Immature natural killer cell (primary cell): ENCODE results near the gene SLC66A3. TPM values are rescaled to one million over a fixed set of nuclear protein-coding genes. Genes with fewer than 3 reads are reported as not detected.
A peak's percentile ranks its signal among the peaks of the same experiment; 100 is the strongest.
"Not testable (repeated sequence)": the region's sequence is repeated elsewhere in the genome, so short reads cannot be mapped to it uniquely, and the experiment has no call there.

Source experiments
- DNase-seq, 3 donors: peaks; one replicate each; pipeline ENCODE4 v3.0.0; 2022; ENCODE audit warnings: mixed read lengths in 1 of 3
- H3K27ac Mint-ChIP-seq, 6 donors: one replicate each; pipeline ENCODE4 v1.8.0; 2020; ENCODE audit warnings: mixed read lengths in 6 of 6, mild to moderate bottlenecking in 5 of 6, inconsistent platforms in 4 of 6, moderate library complexity in 3 of 6
- H3K27me3 Mint-ChIP-seq, 3 donors: one replicate each; pipeline ENCODE4 v1.8.0; 2020 to 2021; ENCODE audit warnings: low read depth in 3 of 3, mild to moderate bottlenecking in 3 of 3, mixed read lengths in 3 of 3, moderate library complexity in 3 of 3, inconsistent platforms in 1 of 3
- H3K36me3 Mint-ChIP-seq, 3 donors: one replicate each; pipeline ENCODE4 v1.8.0; 2020; ENCODE audit warnings: mixed read lengths in 3 of 3, inconsistent platforms in 2 of 3, mild to moderate bottlenecking in 2 of 3
- H3K4me1 Mint-ChIP-seq, 2 donors: one replicate each; pipeline ENCODE4 v1.8.0; 2020; ENCODE audit warnings: inconsistent platforms in 2 of 2, mild to moderate bottlenecking in 2 of 2, mixed read lengths in 2 of 2, moderate library complexity in 1 of 2
- H3K4me3 Mint-ChIP-seq, 5 donors: one replicate each; pipeline ENCODE4 v1.8.0; 2020; ENCODE audit warnings: mild to moderate bottlenecking in 5 of 5, mixed read lengths in 5 of 5, inconsistent platforms in 3 of 5, moderate library complexity in 3 of 5
- H3K9me3 Mint-ChIP-seq, 6 donors: one replicate each; pipeline ENCODE4 v1.8.0; 2020; ENCODE audit warnings: mild to moderate bottlenecking in 6 of 6, mixed read lengths in 6 of 6, inconsistent platforms in 4 of 6, moderate library complexity in 3 of 6
- polyA plus RNA-seq, 3 donors: library from polyadenylated mRNA; unstranded; fragments of 300-500 nt; fragmentation: Illumina TruSeq; gene quantifications; one replicate each; pipeline ENCODE4 v1.2.3, GENCODE V29; 2021

The SLC66A3 gene
- polyA plus RNA-seq, 3 donors from 2014 or later = 78.8 to 191 (median 88.2) TPM

DNA sequence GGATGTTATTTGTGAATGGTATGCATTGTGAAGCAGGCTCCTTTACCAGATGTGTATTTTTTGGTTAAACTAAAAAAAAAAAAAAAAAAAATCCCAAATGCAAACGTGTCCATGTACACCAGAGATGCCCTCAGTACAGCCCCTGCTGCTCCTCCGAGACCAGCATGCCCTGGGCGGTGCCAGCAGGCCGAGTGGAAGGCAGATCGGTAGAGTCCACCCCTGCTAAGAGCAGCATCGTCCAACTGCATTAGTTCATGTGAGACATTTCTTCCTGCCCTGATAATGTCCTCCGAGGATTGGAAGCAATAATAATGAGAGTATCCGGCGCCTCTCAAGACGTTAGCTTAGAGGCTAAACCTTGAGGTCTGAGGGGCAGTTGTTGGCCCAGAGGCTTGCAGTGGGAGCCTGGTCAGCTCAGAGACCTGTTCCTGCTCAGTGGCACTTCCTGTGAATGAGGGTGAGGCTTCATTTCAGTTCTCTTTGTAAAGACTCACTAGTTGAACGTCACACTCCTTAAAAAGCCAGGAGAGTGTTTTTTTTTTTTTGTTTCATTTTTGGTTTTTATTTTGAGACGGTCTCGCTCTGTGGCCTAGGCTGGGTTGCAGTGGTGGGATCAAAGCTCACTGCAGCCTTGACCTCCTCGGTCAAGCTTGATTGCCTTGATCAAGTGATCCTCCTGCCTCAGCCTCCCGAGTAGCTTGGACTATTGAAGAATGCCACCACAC is 5.6 kb downstream of the SLC66A3 start:
- peaks cover 38% of the 10 kb centered on the region in 2 donors for H3K4me1 Mint-ChIP-seq
- DNase-seq = peak; percentile 39 to 54 (median 46)
- H3K27me3 Mint-ChIP-seq = peaks cover 0 to 2% (median 1%) of the 10 kb centered on the region in 3 donors
- no peaks in the 10 kb centered on the region for H3K9me3 Mint-ChIP-seq
- peak overlapping the region; percentile 55 to 81 (median 73) for H3K4me3 Mint-ChIP-seq
- peaks cover 3 to 5% (median 4%) of the 10 kb centered on the region in 3 donors for H3K36me3 Mint-ChIP-seq
- H3K27ac Mint-ChIP-seq = peak overlapping the region; percentile 87 to 94 (median 91)

DNA sequence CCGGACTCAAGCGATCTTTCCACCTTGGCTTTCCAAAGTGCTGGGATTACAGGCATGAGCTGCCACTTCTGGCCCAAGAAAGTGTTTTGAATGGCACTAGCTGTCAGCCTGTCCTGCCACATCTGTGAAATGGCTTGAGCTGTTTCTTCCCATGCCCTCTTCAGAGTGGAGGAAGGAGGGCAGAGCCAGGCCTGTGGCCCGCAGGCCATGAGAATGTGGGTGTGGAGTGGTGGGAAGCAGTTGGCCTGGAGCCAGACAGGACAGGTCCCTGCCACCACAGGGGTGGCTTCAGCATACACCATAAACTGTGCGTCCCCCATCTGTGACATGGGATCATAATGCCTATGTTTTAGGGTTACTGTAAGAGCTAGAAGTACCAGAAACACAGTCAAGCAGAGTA is 6.5 kb downstream of the SLC66A3 start:
- no peak for DNase-seq
- Mint-ChIP-seq H3K36me3 (peaks cover 3 to 5% (median 4%) of the 10 kb centered on the region in 3 donors), H3K27me3 (peaks cover 0 to 2% (median under 1%) of the 10 kb centered on the region in 3 donors), H3K4me3 (peak overlapping the region in 3 of 5 donors; percentile 14 to 81 (median 42)), H3K4me1 (peaks cover 30 to 32% of the 10 kb centered on the region in 2 donors), H3K9me3 (no peaks in the 10 kb centered on the region), H3K27ac (peak overlapping the region; percentile 80 to 94 (median 89))

DNA sequence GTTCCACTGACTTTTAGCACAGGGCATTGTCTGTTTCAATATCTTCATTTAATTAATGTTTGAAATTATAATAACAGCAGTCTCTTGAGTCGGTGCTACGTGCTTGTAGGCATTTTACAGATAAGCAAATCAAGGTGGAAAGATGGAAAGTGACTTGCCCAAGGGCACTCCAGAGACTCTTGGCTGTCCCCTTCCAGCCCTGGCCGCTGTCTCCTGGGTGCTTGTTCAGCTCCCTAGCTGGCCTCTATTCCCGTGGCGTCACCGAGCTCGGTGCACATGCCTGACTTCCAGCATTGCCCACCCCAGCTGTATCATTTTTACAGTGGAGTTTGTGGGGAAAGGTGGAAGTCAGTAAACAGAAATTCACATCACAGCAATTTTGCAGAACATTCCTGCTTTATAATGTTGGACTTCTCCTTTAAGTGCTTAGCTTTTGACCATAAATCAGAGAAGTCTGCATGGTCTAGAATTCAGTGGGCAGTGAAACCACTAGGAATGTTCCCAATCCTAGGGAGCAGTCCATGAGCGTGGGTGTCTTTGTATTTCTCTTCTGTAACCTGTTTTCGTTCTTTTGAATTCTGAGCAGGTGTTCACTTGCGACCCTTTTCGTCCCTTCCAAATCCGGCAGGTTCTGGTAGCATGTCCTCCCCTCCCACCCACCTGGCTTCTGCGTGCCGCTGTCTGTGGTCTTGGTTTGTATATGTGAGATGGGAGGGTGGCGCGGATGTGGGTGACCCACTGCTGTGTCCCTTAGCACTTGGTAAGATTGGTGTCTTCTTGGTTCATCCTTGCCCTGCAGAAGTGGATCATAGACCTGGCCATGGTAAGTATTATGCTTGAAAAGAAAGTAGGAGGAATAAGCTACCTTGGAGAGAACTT is 8.4 kb downstream of the SLC66A3 start:
- H3K27me3 Mint-ChIP-seq = peaks cover 0 to 3% (median 0%) of the 10 kb centered on the region in 3 donors
- peaks cover 3 to 8% (median 5%) of the 10 kb centered on the region in 3 donors for H3K36me3 Mint-ChIP-seq
- H3K27ac Mint-ChIP-seq = peak overlapping the region in 2 of 6 donors; percentile 29 to 34
- H3K4me1 Mint-ChIP-seq = peaks cover 27 to 32% of the 10 kb centered on the region in 2 donors
- H3K9me3 Mint-ChIP-seq = no peaks in the 10 kb centered on the region
- no peak for DNase-seq
- H3K4me3 Mint-ChIP-seq = no peak overlapping the region

DNA sequence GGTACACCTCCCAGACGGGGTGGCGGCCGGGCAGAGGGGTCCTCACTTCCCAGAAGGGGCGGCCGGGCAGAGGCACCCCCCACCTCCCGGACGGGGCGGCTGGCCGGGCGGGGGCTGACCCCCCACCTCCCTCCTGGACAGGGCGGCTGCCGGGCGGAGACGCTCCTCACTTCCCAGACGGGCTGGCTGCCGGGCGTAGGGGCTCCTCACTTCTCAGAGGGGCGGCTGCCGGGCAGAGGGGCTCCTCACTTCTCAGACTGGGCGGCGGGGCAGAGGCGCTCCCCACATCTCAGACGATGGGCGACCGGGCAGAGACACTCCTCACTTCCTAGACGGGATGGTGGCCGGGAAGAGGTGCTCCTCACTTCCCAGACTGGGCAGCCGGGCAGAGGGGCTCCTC is 9.8 kb downstream of the SLC66A3 start:
- not testable (repeated sequence) for H3K36me3 Mint-ChIP-seq, H3K9me3 Mint-ChIP-seq, H3K27ac Mint-ChIP-seq, DNase-seq, H3K27me3 Mint-ChIP-seq, H3K4me3 Mint-ChIP-seq
- H3K4me1 Mint-ChIP-seq = peaks cover 21 to 29% of the 10 kb centered on the region in 2 donors

DNA sequence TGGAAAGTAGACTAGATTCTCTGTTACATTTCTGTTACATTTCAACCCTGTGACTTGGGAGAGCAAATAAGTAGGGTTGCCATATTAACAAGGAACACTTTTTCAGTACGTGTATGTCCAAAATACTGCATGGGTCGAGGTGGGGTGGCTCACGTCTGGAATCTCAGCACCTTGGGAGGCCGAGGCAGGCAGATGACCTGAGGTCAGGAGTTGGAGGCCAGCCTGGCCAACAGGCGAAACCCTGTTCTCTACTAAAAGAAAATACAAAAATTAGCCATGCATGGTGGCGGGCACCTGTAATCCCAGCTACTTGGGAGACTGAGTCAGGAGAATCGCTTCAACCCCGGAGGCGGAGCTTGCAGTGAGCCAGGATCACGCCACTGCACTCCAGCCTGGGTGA is 11.2 kb downstream of the SLC66A3 start:
- H3K27ac Mint-ChIP-seq = no peak overlapping the region
- H3K4me3 Mint-ChIP-seq = no peak overlapping the region
- H3K27me3 Mint-ChIP-seq = peaks cover 0 to 2% (median 2%) of the 10 kb centered on the region in 3 donors
- H3K4me1 Mint-ChIP-seq = peaks cover 7 to 15% of the 10 kb centered on the region in 2 donors
- H3K36me3 Mint-ChIP-seq = peaks cover 3 to 8% (median 5%) of the 10 kb centered on the region in 3 donors
- DNase-seq = no peak
- H3K9me3 Mint-ChIP-seq = no peaks in the 10 kb centered on the region

DNA sequence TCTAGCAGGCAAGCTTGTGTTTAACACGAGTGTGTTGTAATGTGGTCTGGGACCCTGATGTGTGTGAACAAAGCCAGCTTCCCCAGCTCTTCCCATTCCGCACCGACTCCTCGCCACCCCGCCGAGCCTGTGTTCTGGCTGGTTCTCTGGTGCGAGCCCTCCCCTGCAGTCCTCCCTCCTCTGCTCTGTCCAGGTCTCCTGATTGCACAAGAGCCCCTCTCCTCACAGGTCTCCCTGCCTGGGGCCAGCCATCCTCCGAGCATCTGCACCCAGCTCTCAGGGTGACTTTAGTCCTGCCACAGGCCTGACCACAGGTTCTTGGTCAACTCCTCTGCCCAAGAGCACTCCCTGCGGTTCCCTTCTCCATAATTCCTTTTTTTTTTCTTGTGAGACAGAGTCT is 13.2 kb downstream of the SLC66A3 start:
- H3K9me3 Mint-ChIP-seq = no peaks in the 10 kb centered on the region
- no peak for DNase-seq
- no peak overlapping the region for H3K4me3 Mint-ChIP-seq
- peaks cover 0 to 6% of the 10 kb centered on the region in 2 donors for H3K4me1 Mint-ChIP-seq
- H3K27ac Mint-ChIP-seq = no peak overlapping the region
- H3K36me3 Mint-ChIP-seq = peaks cover 3 to 14% (median 13%) of the 10 kb centered on the region in 3 donors
- H3K27me3 Mint-ChIP-seq = peaks cover 0 to 2% (median 2%) of the 10 kb centered on the region in 3 donors

DNA sequence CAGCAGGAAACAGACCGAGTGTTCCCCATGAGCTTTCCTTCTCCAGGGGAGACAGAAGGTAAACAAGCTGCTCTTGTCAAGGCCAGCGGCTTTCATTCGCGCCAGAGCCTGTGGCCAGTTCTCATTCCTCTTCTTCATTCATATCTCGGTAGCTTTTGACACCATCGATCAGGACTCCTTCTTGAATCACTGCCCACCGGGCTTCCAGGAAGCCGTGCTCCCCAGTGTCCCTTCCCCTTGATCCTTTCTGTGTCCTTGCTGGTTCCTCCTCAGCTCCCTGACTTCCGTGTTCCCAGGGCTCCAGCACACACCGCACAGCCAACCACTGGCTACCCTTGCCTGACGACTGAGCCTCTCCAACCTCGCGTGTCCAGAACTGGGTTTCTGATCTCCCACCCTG is 14.1 kb downstream of the SLC66A3 start:
- Mint-ChIP-seq H3K27ac (no peak overlapping the region), H3K4me3 (no peak overlapping the region), H3K9me3 (no peaks in the 10 kb centered on the region), H3K36me3 (peaks cover 0 to 9% (median 8%) of the 10 kb centered on the region in 3 donors), H3K27me3 (peaks cover 0 to 2% (median 2%) of the 10 kb centered on the region in 3 donors), H3K4me1 (no peaks in the 10 kb centered on the region)
- DNase-seq = no peak

DNA sequence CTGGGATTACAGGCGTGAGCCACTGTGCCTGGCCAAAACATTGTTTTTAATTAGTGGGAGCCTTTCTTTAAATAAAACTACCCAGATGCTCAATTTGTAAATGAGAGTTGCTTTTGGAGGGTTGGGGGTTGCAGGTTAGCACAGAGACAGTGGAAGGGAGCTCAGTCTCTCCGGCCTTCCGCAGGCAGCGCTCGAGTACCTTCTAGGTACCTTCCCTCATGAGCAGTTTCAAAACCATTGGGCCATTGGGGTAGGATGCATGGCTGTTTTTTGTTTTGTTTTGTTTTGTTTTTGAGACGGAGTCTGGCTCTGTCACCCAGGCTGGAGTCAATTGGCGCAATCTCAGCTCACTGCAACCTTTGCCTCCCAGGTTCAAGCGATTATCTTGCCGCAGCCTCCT is 19.0 kb downstream of the SLC66A3 start:
- no peaks in the 10 kb centered on the region for H3K9me3 Mint-ChIP-seq
- H3K27ac Mint-ChIP-seq = no peak overlapping the region
- H3K4me1 Mint-ChIP-seq = peaks cover 12 to 14% of the 10 kb centered on the region in 2 donors

DNA sequence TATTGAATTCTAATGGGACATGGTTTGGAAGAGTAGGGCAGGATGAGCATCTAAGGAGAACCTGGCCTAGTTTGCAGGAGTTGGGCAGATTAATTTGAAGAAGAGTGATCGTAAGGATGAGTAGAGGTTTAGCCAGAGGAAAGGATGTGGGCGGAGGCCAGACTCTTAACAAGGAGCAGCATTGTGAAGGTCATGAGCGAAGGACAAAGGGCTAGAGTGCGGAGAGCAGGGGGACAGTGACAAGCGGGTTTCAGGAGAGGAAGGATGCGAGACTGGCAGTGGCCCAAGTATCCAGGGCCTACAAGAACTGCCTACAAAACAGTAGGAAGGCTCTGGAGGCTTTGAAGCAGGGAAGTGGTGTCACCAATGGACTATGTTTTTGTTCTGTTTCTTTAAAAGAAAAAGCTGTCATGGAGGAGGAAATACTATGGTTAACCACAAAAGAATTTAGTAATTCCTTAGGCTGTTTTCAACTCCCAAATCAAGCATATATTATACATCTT is 20.1 kb downstream of the SLC66A3 start:
- no peak for DNase-seq
- no peaks in the 10 kb centered on the region for H3K27me3 Mint-ChIP-seq
- no peaks in the 10 kb centered on the region for H3K9me3 Mint-ChIP-seq
- peaks cover 12 to 14% of the 10 kb centered on the region in 2 donors for H3K4me1 Mint-ChIP-seq
- peak overlapping the region in 3 of 5 donors; percentile 4 to 34 (median 31) for H3K4me3 Mint-ChIP-seq
- H3K36me3 Mint-ChIP-seq = peaks cover 11 to 19% (median 19%) of the 10 kb centered on the region in 3 donors
- H3K27ac Mint-ChIP-seq = peak overlapping the region; percentile 2 to 63 (median 36)

More for the DNA sequence above, 19.0 kb downstream of the SLC66A3 start:
- Mint-ChIP-seq H3K36me3 (peaks cover 8 to 18% (median 16%) of the 10 kb centered on the region in 3 donors), H3K27me3 (peaks cover 0 to 2% (median 0%) of the 10 kb centered on the region in 3 donors), H3K4me3 (no peak overlapping the region)
- no peak for DNase-seq

DNA sequence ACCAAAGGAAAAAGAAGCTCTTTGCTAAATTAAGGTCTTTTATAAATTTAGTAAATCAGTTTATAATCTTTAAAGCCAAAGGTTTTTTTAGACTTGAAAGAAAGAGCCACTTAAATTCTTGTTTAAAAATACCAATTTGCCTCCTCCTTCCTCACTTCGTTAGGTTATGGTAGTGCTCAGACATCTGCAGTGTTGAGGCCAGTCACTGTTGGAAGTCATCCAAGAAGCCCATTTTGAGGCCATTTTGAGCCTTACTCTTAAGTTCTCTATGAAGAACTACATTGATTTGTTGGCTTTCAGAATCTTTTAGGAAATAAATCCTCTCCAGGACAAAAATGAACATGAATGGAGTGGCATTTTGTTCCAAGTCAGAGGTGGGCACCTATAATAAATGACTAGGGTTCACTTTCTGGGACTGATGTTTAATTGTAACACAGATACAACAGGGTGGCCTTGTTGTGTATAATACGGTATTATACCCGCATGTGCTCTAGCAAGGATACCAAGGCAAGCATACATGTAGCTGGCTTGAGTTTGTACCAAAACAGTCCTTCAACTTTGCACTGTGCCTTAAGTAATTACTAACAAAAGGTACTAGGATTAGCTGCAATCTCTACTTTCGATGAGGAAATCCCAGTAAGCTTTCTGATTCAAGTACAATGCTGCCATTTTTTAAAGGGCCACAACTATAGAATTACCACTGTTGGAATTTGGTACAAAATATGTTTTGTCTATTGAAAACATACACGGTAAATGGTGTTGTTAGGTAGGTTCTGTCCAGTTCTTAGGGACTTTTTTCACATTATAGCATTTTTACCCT is 22.8 kb downstream of the SLC66A3 start:
- H3K9me3 Mint-ChIP-seq = no peaks in the 10 kb centered on the region
- peaks cover 12 to 14% of the 10 kb centered on the region in 2 donors for H3K4me1 Mint-ChIP-seq
- no peak for DNase-seq
- H3K4me3 Mint-ChIP-seq = no peak overlapping the region
- peaks cover 7 to 24% (median 19%) of the 10 kb centered on the region in 3 donors for H3K36me3 Mint-ChIP-seq
- no peak overlapping the region for H3K27ac Mint-ChIP-seq
- H3K27me3 Mint-ChIP-seq = no peaks in the 10 kb centered on the region

DNA sequence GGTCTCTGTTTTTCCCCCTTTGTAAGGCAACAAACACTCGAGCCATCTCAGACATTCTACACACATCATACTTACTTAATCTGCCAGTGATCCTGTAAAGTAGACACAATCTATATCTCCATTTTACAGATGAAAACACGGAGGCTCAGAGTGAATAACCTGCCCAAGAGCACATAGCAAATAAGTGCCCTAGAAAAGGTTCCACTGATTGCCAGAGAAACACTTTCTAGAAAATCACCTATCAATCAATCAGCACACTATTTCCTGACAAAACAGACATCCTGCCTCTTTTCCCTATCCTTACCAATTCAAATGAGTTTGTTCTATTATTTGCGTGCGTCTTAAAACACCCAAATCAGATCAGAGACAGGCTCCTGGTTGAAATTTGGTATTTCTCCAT is 23.9 kb downstream of the SLC66A3 start:
- peaks cover 12 to 14% of the 10 kb centered on the region in 2 donors for H3K4me1 Mint-ChIP-seq
- H3K27ac Mint-ChIP-seq = no peak overlapping the region
- DNase-seq = no peak
- H3K9me3 Mint-ChIP-seq = no peaks in the 10 kb centered on the region
- H3K4me3 Mint-ChIP-seq = no peak overlapping the region
- no peaks in the 10 kb centered on the region for H3K27me3 Mint-ChIP-seq
- peaks cover 7 to 27% (median 19%) of the 10 kb centered on the region in 3 donors for H3K36me3 Mint-ChIP-seq

DNA sequence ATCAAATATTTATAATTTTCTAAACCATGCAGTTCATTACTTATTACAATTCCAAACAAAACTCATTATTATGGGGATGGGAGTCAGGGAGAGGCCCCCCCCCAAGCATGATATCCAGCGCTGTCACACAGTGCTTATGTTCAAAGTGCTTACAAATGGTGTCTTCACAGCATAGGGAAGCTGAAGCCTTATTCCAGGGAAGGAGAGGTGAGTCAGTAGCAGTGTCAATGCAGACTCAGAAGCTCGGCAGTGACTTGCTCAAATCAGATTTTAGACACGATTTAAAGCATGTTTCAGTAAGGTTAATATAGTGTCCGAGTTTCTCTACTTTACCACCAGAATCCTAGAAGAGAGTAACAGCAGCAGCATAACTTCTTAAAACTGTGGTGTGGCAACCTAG is 24.6 kb downstream of the SLC66A3 start:
- Mint-ChIP-seq H3K9me3 (no peaks in the 10 kb centered on the region), H3K4me3 (no peak overlapping the region), H3K4me1 (peaks cover 11 to 12% of the 10 kb centered on the region in 2 donors), H3K36me3 (peaks cover 7 to 31% (median 19%) of the 10 kb centered on the region in 3 donors), H3K27me3 (no peaks in the 10 kb centered on the region), H3K27ac (no peak overlapping the region)
- DNase-seq = no peak

DNA sequence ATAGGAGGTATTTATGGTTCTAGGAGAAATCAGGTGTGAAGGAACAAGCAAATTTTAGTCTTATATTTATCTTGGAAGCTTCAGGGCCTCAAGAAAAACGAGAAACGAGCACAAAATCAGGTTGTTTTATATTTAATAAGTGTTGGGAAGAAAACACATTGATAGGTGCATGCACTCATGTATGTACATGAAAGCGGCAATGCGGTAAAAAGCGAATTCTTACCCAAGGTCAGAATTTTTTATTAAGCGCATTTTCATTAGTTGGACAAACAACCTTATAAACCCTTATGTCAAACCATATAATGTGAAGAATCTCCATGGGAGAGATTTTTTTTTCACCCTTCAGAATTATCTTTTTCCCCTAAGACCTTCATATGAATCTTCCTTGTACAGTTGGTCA is 25.4 kb downstream of the SLC66A3 start:
- Mint-ChIP-seq H3K36me3 (peaks cover 7 to 35% (median 15%) of the 10 kb centered on the region in 3 donors), H3K4me1 (peaks cover 4% of the 10 kb centered on the region in 2 donors), H3K4me3 (no peak overlapping the region), H3K9me3 (no peaks in the 10 kb centered on the region), H3K27ac (no peak overlapping the region), H3K27me3 (no peaks in the 10 kb centered on the region)
- DNase-seq = no peak
